Thymus (tissue), 11 donors: ENCODE measurements around the gene ZBED3. TPM values are rescaled to one million over a fixed set of nuclear protein-coding genes. Genes with fewer than 3 reads are reported as not detected.
"Not testable (repeated sequence)": the region's sequence is repeated elsewhere in the genome, so short reads cannot be mapped to it uniquely, and the experiment has no call there.

ENCODE experiments used
- DNase-seq, 9 donors: peaks; one replicate each; pipeline ENCODE4 v3.0.0-alpha.2; 2013; ENCODE audit warnings: low spot score in 9 of 9, low read depth in 6 of 9, missing footprints in 1 of 9
- H3K27ac ChIP-seq, 2 donors: one replicate each; pipeline ENCODE4 v1.5.1; 2013; ENCODE audit warnings: control low read depth in 1 of 2, low read depth in 1 of 2, low read length in 1 of 2, mild to moderate bottlenecking in 1 of 2, moderate library complexity in 1 of 2
- H3K27me3 ChIP-seq, 2 donors: one replicate each; pipeline ENCODE4 v1.5.1; 2013; ENCODE audit warnings: low read length in 1 of 2; ENCODE audit not compliant: control insufficient read depth in 2 of 2, insufficient read depth in 1 of 2
- H3K36me3 ChIP-seq, 2 donors: one replicate each; pipeline ENCODE4 v1.5.1; 2013; ENCODE audit warnings: low read length in 1 of 2, mild to moderate bottlenecking in 1 of 2, moderate library complexity in 1 of 2; ENCODE audit not compliant: control insufficient read depth in 2 of 2, insufficient read depth in 2 of 2
- H3K4me1 ChIP-seq, 2 donors: one replicate each; pipeline ENCODE4 v1.5.1; 2013; ENCODE audit warnings: low read length in 2 of 2; ENCODE audit not compliant: control insufficient read depth in 2 of 2, insufficient read depth in 2 of 2
- H3K4me3 ChIP-seq, 2 donors: one replicate each; pipeline ENCODE4 v1.5.1; 2013; ENCODE audit warnings: low read length in 2 of 2, control low read depth in 1 of 2, mild to moderate bottlenecking in 1 of 2
- H3K9me3 ChIP-seq, 2 donors: one replicate each; pipeline ENCODE4 v1.5.1; 2013; ENCODE audit warnings: low read length in 1 of 2, mild to moderate bottlenecking in 1 of 2; ENCODE audit not compliant: control insufficient read depth in 2 of 2, insufficient read depth in 1 of 2
- WGBS: extraction: QIAGEN DNeasy Blood & Tissue Kit; methylation state at CpG from one replicate; pipeline ENCODE4 v1.1.7; 2013; 5-methylcytosine and 5-hydroxymethylcytosine counted together
- polyA plus RNA-seq: library from polyadenylated mRNA; stranded (reverse); fragments of 200-250 nt; gene quantifications from one replicate; pipeline ENCODE4 v1.2.3, GENCODE V29; 2013
- total RNA-seq: library from RNA; stranded (reverse); fragments of 120-200 nt; gene quantifications from one replicate; pipeline ENCODE4 v1.2.4, GENCODE V29; 2013
- donor health status: healthy.

ZBED3 gene
- total and polyA plus RNA-seq, 2 donors, result 1.1 to 4.6 TPM

GRCh38 chr5:77086368-77086688, 757 bp downstream of the ZBED3 start:
- Histone ChIP-seq H3K27me3 (peaks cover 0 to 2% of the 10 kb centered on the region in 2 donors), H3K4me1 (peaks cover 0 to 10% of the 10 kb centered on the region in 2 donors), H3K4me3 (peak overlapping the region; percentile 66 to 70), H3K27ac (peak overlapping the region; percentile 88 to 90), H3K36me3 (peaks cover 0 to 4% of the 10 kb centered on the region in 2 donors), H3K9me3 (no peaks in the 10 kb centered on the region)
- DNase-seq, result no peak
- under 1% methylated on average over 6 of the region's 6 CpGs for WGBS

DNA sequence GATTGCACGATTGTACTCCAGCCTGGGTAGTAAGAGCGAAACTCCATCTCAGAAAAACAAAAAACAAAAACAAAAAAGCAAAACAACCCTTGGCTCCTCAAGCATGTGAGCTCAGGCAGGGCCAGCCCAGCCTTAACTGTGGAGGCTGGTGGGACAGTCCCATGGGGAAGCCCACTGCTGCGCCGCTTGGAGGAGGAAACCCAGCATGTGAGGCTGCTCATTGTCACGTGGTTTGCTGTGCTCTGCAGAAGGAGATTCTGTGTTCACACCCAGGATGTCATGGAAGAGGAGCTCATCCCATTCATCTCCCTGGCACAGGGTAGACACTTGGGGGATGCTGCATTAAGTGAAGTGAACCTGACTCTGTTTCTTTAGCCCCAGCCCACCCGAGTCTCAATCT, 4.0 kb downstream of the ZBED3 start:
- H3K9me3 ChIP-seq, result no peaks in the 10 kb centered on the region
- H3K36me3 ChIP-seq, result peaks cover 0 to 7% of the 10 kb centered on the region in 2 donors
- H3K4me3 ChIP-seq, result no peak overlapping the region
- H3K4me1 ChIP-seq, result peaks cover 0 to 10% of the 10 kb centered on the region in 2 donors
- H3K27ac ChIP-seq, result no peak overlapping the region
- 96% methylated on average over 6 of the region's 6 CpGs for WGBS
- peaks cover 0 to 1% of the 10 kb centered on the region in 2 donors for H3K27me3 ChIP-seq
- DNase-seq, result no peak

GRCh38 chr5:77082280-77082679, 4.8 kb downstream of the ZBED3 start:
- DNase-seq, result no peak
- no peaks in the 10 kb centered on the region for H3K9me3 ChIP-seq
- peaks cover 2 to 3% of the 10 kb centered on the region in 2 donors for H3K4me1 ChIP-seq
- H3K27me3 ChIP-seq, result no peaks in the 10 kb centered on the region
- no peak overlapping the region for H3K27ac ChIP-seq
- no peak overlapping the region for H3K4me3 ChIP-seq
- H3K36me3 ChIP-seq, result peaks cover 0 to 7% of the 10 kb centered on the region in 2 donors
- WGBS, result 96% methylated on average over 1 of the region's 1 CpG

GRCh38 chr5:77080905-77081304, 6.2 kb downstream of the ZBED3 start:
- Histone ChIP-seq H3K36me3 (peaks cover 0 to 9% of the 10 kb centered on the region in 2 donors), H3K27me3 (no peaks in the 10 kb centered on the region), H3K4me1 (peaks cover 5 to 8% of the 10 kb centered on the region in 2 donors), H3K27ac (no peak overlapping the region), H3K4me3 (no peak overlapping the region), H3K9me3 (no peaks in the 10 kb centered on the region)
- DNase-seq, result no peak
- 95% methylated on average over 5 of the region's 5 CpGs for WGBS

DNA sequence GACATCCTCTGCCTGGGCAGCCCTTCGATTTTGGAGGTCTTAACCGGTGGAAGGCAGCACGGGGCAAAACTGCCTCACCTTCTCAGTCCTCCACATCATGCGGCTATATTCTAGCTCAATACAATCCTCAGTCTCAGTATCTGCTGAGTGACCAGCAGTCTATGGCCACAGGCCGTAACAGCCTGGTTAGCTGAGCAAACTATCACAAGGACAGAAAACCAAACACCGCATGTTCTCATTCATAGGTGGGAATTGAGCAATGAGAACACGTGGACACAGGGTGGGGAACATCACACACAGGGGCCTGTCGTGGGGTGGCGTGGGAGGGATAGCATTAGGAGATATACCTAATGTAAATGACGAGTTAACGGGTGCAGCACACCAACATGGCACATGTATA, 6.6 kb downstream of the ZBED3 start:
- not testable (repeated sequence) for DNase-seq, H3K4me1 ChIP-seq, H3K27me3 ChIP-seq, H3K4me3 ChIP-seq, H3K27ac ChIP-seq, H3K9me3 ChIP-seq, H3K36me3 ChIP-seq
- 98% methylated on average over 11 of the region's 11 CpGs for WGBS

GRCh38 chr5:77077829-77078176, 9.3 kb downstream of the ZBED3 start:
- 45% methylated on average over 12 of the region's 12 CpGs for WGBS
- Histone ChIP-seq H3K4me1 (peaks cover 5 to 8% of the 10 kb centered on the region in 2 donors), H3K27me3 (no peaks in the 10 kb centered on the region), H3K9me3 (no peaks in the 10 kb centered on the region), H3K36me3 (peaks cover 5 to 10% of the 10 kb centered on the region in 2 donors), H3K4me3 (peak overlapping the region in 1 of 2 donors; percentile 58), H3K27ac (no peak overlapping the region)
- peak in 1 of 9 donors; percentile 19 for DNase-seq

DNA sequence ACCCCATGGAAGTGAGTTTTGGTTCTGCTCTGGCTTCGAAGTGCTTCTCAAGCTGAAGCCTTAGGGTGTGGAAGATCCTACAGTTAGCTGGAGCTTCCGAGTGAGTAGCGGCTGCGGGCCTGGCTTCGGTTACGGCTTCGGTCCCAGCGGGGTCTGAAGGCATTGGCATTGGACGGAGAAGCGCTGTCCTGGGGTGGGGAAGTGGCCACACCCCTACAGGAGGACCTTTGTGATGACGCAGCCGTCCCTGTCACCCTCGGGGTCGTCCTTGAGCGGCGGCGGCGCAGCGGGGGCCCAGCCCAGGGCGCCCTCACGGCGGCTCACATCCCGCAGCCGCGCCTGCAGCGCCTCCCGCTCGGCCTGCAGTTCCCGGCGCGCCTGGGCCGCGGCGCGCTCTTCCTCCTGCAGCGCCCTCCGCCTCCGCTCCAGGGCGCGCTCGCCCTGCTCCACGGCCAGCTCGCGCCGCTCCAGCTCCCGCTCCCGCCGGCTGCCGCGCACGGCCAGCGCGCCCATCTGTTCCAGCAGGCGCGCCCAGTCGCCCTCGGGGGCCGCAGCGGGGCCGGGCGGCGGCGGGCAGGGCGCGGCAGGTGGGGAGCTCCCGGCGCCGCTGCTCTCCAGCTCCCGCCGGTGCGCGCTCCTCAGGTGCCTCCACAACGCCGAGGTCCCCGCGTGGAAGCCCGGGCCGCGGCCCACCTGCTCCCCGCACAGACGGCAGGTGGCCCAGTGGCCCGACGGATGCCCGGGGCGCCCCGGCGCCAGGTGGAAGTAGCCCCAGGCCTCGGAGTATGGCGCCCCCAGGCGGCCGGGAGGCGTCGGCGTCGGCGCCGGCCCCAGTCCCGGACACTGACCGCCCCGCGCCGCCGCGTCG, 9.9 kb downstream of the ZBED3 start:
- H3K27ac ChIP-seq, result no peak overlapping the region
- peak overlapping the region in 1 of 2 donors; percentile 58 for H3K4me3 ChIP-seq
- WGBS, result 11% methylated on average over 105 of the region's 105 CpGs
- peaks cover 5 to 8% of the 10 kb centered on the region in 2 donors for H3K4me1 ChIP-seq
- H3K9me3 ChIP-seq, result no peaks in the 10 kb centered on the region
- peak in 6 of 9 donors; percentile 26 to 64 (median 50) for DNase-seq
- no peaks in the 10 kb centered on the region for H3K27me3 ChIP-seq
- H3K36me3 ChIP-seq, result peaks cover 5 to 10% of the 10 kb centered on the region in 2 donors

DNA sequence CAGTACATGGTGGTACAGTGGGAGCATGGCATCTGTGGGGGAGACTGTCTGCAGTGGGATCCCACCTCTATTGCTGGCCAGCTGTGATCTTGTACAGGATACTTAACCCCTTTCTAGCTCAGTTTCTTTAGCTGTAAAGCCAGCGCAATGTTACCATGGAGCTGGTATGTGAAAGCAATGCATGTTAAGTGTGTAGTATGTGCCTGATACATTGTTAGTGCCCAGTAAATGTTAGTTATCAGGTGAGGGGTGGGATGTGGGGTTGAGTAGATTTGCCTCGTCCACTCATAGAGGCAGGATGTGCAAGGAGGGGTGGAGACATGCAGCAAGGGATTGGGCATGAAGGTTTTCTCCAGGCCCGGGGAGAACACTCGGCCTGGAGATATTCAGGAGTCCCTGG, 12.3 kb downstream of the ZBED3 start:
- no peak overlapping the region for H3K27ac ChIP-seq
- H3K27me3 ChIP-seq, result no peaks in the 10 kb centered on the region
- no peak overlapping the region for H3K4me3 ChIP-seq
- no peaks in the 10 kb centered on the region for H3K9me3 ChIP-seq
- peaks cover 5 to 8% of the 10 kb centered on the region in 2 donors for H3K4me1 ChIP-seq
- no peak for DNase-seq
- 97% methylated on average over 4 of the region's 4 CpGs for WGBS
- peaks cover 5 to 13% of the 10 kb centered on the region in 2 donors for H3K36me3 ChIP-seq

GRCh38 chr5:77073667-77074066, 13.4 kb downstream of the ZBED3 start:
- H3K36me3 ChIP-seq, result peaks cover 6 to 16% of the 10 kb centered on the region in 2 donors
- no peak overlapping the region for H3K4me3 ChIP-seq
- peaks cover 5 to 8% of the 10 kb centered on the region in 2 donors for H3K4me1 ChIP-seq
- H3K27ac ChIP-seq, result no peak overlapping the region
- H3K9me3 ChIP-seq, result no peaks in the 10 kb centered on the region
- no peak for DNase-seq
- WGBS, result 94% methylated on average over 2 of the region's 2 CpGs
- H3K27me3 ChIP-seq, result no peaks in the 10 kb centered on the region
